Right hindlimb (tissue), 1 donor: Measurements from ENCODE around the gene BAIAP2.

ENCODE experiments used
- DNase-seq: peaks from one replicate; pipeline ENCODE4 v3.0.0-alpha.2; 2018

The BAIAP2 gene, protein sequence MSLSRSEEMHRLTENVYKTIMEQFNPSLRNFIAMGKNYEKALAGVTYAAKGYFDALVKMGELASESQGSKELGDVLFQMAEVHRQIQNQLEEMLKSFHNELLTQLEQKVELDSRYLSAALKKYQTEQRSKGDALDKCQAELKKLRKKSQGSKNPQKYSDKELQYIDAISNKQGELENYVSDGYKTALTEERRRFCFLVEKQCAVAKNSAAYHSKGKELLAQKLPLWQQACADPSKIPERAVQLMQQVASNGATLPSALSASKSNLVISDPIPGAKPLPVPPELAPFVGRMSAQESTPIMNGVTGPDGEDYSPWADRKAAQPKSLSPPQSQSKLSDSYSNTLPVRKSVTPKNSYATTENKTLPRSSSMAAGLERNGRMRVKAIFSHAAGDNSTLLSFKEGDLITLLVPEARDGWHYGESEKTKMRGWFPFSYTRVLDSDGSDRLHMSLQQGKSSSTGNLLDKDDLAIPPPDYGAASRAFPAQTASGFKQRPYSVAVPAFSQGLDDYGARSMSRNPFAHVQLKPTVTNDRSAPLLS

DNA sequence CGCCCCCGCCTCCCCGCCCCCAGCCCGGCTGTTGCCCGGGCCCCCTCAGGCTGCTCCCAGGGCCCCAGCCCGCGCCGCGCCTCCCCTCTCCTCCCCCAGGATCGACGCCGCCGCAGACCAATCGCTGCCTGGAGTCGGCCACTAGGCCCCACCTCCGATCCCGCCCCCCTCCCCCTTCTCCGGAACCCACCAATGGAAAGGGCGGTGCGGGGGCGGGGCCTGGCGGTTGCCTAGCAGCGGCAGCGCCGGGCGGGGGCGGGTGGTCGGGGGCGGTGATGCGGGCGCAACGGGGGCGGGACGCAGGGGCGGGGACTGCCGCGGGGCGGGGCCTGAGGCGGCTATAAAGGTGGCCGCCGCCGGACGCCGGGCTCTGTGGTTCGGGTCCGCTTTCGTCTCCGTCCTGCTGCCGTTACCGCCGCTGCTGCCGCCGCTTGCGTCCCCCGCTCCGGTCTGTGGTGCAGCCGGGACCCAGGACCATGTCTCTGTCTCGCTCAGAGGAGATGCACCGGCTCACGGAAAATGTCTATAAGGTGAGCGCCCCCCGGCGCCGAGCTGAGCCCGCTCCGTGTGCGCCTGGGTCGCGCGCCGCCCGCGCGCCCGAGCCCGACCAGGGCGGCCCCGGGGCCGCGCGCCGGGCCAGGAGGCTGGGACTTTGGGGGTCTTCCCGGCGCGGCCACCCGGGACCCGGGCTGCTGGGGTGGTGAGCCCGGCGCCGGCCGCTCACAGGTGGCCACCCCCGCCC is at the start of gene BAIAP2:
BAIAP2 (plus strand) TSS at position 373 of the 742 bp plus-strand sequence; CDS start at position 477, 104 bp downstream.
- peak; percentile 98 for DNase-seq

DNA sequence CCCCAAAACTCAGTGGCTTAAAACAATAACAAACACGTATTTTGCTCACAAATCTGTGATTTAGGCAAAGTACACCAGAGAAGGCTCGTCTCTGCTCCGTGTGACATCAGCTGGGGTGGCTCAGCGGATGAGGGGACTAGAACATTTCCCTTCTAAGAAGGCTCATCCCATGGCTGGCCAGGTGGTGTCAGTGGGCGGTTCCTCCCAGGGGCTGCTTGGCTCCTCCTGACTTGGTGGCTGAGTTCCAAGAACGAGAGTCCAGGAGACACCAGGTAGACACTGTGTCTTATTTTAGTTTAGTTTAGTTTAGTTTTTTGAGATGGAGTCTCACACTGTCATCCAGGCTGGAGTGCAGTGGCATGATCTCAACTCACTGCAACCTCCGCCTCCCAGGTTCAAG is 48.9 kb upstream of the BAIAP2 start:
- DNase-seq: peak; percentile 14

DNA sequence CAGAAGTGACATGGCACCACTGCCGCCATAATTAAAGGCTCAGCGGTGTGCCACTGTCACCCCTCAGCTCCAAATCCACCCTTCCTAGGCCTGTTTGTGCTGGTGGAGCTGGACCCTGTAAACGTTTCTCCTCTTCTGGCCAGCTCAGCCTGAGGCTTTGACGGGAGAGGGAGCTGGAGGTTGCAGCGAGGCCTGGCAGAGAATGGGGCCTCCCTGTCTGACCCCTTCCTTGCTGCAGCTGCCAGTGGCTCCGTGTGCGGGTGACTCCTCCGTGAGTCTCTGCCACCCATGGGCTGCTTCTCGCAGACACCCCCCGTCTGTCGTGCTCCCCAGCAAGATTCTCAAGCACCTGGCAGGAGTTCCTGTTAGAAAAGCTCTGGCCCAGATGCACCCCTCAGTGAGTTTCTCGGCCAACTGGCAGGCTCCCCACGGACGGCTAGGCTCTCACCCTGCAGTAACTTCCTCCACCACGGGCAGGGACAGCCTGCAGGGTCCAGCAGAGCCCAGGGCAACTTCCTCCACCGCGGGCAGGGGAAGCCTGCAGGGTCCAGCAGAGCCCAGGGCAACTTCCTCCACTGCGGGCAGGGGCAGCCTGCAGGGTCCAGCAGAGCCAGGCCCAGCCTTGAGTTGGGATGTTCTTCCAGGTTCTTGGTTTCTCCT is 48.0 kb upstream of the BAIAP2 start:
- peak; percentile 24 for DNase-seq

DNA sequence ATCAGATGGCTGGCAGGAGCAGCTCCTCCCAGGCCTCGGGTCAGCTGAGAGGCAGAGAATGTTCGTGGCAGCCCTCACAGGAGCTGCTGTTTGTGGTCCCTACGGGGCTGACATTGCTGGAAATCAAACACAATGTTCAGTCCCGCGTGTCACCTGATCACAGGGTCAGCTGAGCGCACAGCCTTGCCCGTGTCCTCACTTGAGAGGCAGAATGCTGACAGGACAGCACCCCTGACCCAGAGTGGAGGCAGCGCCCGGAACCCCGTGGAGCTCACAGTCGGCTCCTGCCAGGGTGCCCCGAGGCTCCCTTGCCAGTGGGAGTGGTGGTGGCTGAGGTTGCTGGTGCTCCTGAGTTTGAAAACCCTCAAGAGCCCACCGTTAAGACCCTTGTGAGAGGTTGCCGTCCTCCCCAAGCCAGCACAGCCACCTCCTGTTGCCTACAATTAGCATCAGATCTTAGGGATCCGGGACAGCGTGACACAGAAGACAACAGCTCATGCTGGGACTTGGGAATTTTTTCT is 47.0 kb upstream of the BAIAP2 start:
- peak; percentile 21 for DNase-seq

DNA sequence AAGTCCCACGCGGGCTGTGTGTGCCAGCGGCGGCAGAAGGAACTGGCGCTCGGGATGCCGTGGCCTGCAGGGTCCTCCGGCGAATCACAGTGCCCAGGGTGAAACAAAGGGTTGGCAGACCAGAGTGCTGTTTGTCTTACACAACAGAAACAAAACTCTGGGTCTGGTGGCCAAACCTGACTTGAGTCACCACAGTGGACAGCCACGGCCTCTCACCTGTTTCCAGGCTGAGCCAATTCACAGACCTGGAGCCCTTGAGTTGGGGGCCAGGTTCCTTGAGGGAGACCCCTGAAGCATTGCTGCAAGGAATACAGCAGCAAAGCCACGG is 45.4 kb upstream of the BAIAP2 start:
- no peak for DNase-seq

DNA sequence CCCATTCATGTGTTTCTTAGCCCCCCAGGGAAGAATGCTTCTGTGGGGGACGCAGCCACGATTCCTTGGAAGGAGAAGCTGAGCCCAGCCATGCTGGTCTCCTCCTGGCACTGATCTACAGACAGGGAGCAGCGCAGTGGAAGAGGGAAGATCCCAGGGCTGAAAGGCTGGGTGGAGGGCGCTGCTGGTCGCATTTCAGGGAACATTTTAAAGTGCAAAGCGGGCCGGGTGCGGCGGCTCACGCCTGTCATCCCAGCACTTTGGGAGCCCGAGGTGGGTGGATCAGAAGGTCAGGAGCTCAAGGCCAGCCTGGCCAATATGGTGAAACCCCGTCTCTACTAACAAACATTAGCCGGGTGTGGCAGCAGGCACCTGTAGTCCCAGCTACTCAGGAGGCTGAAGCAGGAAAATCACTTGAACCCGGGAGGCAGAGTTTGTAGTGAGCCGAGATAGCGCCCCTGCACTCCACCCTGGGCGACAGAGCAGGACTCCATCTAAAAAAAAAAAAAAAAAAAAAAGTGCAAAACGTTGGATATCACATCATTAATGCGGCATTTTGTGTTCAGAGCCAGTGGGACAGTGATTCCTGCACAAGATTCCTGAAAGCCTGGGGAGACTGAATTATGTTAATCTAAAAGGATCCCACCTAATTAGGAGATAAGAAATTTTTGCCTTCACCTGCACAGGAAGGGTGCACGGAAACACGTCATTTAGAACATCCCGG is 43.9 kb upstream of the BAIAP2 start:
- no peak for DNase-seq

DNA sequence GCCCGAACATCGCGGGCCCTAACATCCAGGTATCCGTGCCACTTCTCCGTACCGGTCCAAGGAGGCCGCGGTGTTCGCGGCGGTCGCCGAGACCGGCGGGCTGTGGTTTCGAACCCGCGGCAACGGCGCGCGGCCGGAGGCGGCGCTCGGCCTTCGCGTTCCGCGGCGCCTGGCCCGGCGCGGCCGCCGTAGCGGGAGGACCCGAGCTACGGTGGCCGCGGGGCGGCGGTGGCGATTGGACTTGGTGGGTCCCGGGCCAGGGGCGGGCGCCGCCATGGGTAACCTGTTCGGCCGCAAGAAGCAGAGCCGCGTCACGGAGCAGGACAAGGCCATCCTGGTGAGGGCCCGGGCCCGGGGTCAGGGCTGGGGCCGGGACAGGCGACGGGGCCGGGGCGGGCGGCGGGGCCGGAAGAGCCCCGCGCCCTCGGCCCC is 43.3 kb upstream of the BAIAP2 start, which contains the start of gene CHMP6:
CHMP6 (plus strand) TSS at position 197 of the 432 bp plus-strand sequence; CDS start at position 275, 78 bp downstream.
- DNase-seq: peak; percentile 84

DNA sequence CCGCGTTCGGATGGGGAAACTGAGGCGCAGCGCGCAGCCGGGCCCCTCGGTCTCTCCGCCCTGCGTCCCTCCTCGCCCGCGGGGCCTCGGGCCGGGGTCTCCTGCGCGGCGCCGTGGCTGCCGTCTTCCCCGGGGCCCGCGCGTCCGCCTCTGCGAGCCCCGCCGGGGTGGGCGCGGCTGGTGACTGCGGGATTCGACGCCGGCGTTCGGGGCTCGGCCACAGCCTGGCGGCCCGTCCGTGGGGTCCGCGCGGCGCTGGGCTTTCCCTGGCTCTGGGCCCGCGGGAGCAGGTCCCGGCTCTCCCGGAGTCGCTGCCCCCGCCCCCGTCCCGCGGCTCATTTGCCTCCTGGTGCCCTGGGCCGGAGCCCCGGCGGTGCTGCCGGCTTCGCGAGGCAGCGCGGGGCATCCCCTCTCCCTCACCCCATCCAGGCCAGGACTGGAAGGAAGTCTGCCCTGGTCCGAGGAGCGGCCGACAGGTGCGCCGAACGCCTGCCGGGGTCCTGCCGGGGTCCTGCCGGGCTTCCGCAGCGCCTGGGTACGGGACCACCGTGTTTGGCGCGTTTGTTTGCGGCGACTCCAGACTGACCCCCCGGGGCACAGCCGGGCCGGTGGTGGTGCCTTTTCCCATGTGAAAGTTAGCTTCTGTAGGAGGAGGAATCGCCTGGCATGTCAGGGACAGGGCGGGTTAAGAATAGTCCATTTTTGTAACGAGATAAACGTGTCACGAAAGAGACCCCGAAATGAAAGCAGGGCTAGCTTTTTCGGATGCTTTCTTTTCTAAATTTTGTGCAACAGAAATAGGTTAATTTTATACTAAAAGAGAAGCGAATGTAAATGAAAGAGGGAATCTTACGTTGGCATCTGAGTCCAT is 42.6 kb upstream of the BAIAP2 start:
- peak; percentile 40 for DNase-seq

DNA sequence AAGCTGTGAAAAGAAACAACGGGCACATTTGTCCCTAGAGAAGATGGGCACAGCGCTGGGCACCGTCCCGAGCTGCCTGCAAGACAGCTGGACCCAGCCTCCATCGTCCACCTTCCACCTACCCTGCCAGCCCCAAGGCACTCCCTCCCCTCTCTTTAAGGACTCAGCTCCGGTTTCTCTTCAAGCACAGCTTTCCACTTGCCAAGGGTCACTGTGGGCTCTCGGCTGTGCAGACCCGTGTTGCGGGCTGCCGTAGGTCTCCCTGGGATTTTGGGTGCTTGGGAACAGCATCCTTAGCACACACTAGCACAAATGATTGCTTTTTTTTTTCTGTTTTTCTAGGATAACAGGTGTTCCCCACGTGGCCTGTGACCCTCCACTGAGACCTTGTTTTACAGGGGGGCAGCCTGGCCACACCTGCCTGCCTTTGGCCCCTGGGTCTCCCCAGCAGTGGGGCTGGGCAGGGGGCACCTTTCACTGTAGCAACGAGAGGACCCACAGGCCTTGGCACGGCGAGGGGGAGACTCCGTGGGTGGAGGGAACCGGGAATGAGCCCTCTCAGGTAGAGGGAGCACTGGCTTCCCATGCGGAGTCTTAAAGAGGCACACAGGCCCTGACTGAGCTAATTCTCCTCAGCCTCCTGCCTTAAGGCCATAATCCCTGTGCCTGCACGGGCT is 41.9 kb upstream of the BAIAP2 start:
- peak; percentile 26 for DNase-seq

DNA sequence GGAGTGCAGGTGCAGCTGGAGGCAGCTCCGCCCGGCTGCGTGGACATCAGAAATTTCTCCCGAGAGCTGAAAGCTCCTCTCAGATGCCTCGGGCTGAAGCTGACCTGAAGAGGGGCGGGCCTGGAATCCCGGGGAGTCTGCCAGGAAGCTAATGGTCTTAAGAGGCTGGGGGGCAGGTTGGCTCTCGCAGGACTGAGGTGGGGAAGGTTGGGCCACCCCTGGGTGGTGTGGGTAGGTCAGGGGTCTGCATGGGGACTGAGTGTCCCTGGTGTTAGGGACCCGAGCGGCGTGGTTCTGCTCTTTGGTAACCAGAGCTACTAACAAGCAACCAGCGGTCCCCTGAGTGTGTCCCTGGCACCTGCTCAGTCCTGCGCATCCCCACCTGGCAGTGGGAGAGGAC is 39.8 kb upstream of the BAIAP2 start:
- DNase-seq: peak; percentile 20

DNA sequence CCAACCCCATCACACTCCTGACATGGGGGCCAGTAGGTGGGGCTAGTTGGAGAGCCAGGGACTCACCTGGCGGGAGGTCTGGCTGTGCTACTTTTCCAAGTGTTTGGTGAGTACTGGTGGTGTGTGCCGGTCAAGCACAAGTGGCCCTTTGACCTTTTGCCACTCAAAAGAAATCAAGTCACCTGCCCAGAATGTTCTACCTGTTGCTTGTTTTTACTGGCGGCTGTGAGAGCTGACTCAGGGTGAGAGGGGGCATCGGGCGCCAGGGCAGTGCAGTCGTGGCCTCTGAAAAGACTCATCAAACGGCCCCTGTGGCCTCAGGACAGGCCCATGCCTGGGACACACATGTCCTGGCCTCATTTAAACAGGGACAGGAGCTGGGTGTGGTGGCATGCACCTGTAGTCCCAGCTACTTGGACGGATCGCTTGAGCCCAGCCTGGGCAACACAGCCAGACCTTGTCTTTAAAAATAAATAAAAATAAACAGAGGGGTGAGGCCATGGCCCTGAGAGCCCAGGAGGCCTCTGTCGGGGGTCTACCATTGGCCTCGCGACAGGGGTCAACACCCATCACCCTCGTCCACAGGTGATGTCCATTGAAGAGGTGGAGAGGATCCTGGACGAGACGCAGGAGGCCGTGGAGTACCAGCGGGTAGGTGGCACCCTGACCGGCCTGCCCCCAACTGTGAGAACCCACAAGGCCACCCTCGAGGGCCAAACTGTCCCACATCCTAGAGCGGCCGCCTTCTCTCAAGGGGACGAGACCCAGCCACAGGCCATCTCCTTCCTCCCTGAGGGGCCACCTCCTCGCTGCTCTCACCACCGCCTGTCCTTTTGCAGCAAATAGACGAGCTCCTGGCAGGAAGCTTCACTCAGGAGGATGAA is 38.3 kb upstream of the BAIAP2 start:
- DNase-seq: no peak

DNA sequence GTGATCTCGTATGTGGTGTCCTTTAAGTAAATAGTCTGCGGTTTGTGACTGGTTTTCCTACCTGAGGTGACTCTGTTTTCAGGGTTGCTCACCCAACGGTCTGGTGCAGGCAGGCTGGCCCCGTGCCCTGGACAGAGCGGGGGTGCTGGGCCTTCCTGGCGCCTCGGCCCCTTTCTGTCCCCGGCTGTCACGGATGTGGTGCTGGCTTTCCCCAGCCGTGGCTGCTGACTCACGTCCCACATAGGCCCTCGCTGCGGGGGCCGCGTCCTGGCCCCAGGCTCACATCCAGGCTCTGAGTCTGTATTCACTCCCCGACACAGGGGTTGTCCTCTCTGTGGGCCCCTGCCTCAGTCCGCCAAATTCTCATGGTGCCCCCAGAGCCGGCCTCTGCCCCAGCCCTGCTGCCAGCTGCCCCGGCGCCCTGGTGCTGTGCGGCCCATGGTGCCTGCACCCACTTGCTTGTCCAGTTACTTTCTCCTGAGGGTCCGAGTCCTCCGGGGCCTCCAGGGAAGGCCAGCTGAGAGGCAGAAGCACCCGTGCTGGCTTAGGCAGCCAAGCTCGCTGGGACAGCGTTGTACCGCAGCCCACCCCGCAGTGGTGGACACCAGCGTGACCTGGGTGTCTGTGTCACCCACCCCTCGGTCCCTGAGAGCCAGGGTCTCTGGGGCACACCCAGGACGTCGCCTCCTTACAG is 37.4 kb upstream of the BAIAP2 start:
- no peak for DNase-seq

DNA sequence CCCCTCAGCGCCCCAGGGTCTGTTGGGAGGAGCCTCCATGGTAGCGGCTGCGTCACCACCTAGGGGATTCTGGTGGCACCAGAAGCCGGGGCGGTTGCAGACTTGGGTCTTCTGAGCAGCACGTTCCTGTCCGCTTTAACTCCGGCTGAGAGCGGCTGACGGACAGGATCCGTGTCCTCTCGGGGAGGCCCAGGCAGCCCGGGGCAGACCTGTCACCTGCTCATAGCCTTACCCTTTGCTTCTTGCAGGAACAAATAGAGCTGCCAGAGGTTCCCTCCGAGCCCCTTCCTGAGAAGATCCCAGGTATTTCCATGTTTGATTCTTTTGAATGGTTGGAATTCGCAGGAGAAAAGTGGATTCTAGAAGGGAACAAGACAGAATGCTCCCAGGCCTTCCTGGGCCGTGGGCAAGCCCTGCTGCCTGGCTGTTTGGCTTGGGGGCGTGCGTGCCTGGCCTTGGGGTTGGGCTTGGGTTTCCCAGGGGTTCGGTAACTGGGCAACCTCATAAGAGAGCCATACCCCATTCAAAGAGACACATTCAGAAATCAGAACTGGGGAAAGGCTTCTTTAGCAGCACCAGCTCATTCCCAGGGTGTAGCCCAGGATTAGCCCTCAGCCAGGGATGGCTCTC is 36.7 kb upstream of the BAIAP2 start:
- no peak for DNase-seq

DNA sequence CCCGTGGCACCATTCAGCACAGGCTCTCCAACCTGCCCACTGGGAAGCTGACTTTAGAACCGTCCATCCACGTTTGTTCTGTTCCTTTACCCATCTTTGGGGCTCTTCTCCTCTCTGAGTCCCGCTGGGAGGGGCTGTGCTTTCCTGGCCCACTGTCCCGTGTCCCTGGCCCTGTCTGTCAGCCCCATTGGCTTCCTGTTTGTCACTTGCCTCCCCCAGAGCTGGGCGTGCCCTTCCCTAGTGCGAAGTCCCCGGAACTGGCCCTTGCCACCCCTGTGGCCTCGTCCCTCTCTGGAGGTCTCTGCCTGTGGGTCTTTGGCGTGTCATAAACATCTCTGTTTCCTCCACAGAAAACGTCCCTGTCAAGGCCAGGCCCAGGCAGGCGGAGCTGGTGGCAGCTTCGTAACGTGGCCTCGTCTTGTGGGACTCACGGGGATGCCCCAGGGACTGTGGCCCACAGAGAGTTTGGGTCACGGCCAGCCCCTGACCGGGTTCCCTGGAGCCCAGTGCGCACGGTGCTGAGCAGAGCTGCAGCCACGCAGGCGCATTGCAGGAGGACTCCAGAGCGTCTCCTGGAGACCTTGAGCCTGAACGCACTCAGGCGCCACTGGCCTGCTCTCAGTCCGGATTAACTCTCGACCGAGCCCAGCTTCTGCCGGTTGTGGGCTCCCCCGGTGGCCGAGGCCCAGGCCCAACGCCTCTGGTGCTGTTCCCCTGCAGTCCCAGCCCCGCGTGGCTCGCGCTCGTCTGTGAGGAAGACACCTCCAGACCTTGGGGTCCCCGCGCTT is 36.0 kb upstream of the BAIAP2 start:
- no peak for DNase-seq

DNA sequence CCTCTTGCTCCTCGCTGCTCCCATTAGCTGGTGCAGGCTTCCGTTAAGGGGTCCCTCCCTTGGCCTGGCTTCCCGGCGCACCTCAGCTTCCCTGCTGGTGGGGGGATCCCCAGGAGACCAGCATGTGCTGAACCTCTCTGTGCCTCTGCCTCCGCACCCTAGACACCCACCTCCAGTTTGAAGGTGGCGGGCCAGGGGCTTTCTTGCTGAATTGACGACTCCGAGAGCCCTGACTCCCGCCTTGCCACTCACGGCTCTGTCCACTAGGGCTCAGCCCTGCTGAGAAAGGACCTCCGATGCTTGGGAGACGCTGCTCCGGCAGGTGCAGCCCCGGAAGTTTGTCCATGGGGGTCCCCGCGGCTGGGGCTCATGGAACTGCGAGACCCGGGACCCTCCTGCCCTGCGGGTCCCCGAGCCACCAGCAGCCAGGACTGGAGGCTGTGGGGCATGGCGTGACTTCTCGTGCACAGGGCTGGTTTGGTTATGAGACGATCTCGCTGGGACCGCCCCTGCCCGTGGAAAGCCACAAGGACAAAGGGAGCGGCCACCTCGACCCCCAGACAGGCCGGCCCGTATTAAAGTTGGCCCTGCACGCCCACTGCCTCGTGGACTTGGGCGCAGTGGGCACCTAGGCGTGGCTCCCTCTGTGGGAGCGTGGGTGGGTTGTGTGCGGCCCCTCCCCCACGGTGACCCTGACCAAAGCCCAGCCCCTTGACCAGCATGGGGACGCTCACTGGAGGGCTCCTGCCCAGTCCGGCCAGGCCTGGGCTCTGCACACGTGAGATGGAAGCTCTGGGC is 35.2 kb upstream of the BAIAP2 start:
- no peak for DNase-seq

DNA sequence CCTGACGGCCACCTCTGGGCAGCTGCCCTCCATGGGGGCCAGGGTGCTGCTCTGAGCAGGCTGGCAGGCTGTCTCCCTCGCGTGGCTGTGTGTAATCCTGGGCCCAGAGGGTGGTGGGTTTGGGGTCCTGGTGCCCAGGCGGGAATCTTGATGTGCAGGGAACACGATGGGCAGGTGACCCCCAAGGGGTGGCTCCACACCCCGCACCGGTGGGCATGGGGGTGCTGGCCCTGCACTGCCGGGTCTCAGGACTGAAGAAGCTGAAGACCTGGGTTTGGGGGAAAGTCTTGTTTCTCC is 34.7 kb upstream of the BAIAP2 start:
- no peak for DNase-seq
